GM12872 (cell line): ENCODE measurements around the gene SDR39U1.

Experiments used
- TF ChIP-seq, protein P1 (sequence below): IDR thresholded peaks from 3 replicates; pipeline ENCODE4 v1.5.1; 2011; ENCODE audit warnings: low read depth, mild to moderate bottlenecking, low read length, moderate library complexity; ENCODE audit not compliant: insufficient read depth

Gene SDR39U1

DNA sequence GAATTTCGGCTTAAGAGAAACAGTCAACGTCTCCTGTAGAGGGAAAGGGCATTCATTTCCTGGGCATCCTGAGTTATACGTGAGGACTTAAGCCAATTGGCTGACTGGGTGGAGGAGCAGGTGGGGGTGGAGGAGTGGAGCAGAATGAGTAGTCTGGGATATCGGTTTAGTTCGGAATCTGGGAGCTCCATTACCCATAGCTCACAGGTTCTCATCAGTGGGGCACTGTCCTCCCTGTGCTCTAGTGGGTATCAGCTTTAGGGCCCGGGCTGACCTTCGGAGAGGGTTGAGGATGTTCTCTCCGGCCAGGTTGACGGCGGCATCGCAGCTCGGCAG is 704 bp downstream of the SDR39U1 start:
- TF ChIP-seq, protein P1, sequence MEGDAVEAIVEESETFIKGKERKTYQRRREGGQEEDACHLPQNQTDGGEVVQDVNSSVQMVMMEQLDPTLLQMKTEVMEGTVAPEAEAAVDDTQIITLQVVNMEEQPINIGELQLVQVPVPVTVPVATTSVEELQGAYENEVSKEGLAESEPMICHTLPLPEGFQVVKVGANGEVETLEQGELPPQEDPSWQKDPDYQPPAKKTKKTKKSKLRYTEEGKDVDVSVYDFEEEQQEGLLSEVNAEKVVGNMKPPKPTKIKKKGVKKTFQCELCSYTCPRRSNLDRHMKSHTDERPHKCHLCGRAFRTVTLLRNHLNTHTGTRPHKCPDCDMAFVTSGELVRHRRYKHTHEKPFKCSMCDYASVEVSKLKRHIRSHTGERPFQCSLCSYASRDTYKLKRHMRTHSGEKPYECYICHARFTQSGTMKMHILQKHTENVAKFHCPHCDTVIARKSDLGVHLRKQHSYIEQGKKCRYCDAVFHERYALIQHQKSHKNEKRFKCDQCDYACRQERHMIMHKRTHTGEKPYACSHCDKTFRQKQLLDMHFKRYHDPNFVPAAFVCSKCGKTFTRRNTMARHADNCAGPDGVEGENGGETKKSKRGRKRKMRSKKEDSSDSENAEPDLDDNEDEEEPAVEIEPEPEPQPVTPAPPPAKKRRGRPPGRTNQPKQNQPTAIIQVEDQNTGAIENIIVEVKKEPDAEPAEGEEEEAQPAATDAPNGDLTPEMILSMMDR: no peak

DNA sequence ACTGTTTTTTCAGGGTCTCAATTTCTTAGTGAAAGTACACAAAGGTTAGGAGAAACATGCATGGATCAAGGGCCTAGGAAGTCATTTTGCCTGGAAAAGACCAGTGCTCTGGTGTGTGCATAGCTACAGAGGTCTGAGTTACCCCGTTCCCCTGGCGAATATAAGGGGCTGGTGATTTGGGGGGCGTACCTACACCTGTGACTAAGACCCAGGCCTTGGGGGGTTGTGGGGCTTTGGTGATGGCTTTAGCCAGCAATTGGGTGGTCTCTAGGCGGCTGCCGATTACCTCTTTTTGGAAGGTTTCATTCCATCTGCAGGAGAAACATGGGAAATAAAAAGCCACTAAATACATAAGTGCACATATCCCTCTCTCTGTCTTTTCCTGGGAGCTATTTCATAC is 1.1 kb downstream of the SDR39U1 start:
- TF ChIP-seq, protein P1: no peak

DNA sequence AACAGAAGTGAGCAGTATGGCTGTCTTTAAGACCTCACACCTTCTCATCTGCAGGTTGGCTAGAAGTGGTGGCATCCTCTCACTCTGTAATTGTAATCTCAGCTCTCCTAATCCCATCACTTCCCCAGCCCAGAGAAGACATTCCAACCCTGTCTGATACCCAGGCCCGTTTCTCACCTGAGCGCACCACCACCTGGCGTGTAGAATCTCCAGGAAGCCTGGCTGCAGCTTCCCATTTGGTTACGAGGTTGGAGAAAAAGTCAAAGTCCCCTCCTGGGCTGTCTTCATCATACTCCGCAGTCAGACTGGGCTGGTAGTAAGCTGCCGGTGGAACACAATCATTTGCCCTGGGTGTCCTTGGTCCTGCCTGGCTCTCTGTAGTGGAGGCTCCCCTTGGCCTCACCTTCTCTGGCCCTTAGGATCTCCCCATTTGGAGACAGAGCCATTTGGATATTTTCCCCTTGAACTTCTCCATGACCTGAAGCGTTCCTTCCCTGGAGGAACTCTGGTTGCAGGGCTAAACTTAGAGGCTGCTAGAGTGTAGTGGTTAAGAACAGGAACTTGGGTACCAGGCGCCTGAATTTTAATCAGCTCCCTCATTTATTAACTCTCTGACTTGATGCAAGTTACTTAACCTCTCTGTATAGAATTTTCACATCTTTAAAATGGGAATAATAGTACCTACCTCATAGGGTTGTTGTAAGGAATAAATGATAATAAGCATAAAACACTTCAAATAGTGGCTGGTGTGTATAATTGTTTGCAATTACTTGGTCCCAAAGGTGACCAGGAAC is 1.8 kb downstream of the SDR39U1 start:
- TF ChIP-seq, protein P1: no peak

DNA sequence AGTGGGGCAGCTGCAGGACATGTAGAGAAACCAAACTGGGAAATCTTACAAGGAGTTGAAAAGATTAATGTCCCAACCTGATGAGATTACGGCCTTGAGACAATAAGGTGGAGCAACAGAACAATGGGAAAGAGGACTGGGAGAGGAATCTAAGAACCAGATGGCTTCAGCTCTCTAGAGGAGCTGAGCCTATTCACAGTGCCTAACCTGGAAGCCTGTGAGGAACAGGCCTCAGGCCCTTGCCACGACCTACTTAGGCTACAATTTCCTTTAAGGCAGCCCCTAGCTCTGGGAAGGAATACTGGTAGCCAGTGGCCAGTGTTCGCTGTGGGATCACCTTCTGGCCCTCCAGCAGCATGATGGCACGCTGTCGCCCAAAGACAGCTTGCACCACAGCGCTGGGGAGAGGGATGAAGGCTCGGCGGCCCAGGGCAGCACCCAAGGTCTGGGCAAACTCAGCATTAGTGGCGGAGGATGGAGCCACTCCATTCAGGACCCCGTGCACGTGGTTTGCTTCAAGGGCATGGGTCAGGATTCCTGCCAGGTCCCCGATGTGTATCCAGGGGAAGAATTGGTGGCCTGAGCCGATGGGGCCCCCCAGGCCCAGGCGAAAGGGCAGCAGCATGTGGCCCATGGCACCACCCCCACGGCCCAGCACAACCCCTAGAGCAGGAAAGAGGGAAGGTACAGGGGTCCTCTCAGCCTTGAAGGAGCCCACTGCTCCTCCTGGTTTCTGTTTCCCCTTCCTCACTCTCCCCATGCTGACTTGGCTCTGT is 2.6 kb downstream of the SDR39U1 start:
- TF ChIP-seq, protein P1: no peak

DNA sequence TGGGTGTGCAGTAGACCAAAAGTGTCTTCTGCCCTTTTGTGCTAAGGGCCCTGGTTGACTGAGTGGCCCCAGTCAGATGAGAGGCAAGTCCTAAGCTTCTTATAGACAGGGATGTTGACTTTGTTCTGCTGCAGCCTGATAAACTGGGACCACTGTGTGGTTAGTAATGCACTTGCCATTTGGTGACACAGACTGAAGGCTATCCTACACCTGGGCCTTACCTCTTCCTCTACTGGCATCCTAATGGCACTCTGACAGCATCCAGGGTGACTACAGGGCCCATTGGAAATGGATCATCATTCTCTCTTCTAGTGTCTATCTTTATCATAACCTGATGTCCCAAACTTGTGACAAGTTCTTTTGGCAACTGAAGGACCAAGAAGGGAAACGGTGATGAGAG is 3.3 kb downstream of the SDR39U1 start:
- TF ChIP-seq, protein P1: no peak

DNA sequence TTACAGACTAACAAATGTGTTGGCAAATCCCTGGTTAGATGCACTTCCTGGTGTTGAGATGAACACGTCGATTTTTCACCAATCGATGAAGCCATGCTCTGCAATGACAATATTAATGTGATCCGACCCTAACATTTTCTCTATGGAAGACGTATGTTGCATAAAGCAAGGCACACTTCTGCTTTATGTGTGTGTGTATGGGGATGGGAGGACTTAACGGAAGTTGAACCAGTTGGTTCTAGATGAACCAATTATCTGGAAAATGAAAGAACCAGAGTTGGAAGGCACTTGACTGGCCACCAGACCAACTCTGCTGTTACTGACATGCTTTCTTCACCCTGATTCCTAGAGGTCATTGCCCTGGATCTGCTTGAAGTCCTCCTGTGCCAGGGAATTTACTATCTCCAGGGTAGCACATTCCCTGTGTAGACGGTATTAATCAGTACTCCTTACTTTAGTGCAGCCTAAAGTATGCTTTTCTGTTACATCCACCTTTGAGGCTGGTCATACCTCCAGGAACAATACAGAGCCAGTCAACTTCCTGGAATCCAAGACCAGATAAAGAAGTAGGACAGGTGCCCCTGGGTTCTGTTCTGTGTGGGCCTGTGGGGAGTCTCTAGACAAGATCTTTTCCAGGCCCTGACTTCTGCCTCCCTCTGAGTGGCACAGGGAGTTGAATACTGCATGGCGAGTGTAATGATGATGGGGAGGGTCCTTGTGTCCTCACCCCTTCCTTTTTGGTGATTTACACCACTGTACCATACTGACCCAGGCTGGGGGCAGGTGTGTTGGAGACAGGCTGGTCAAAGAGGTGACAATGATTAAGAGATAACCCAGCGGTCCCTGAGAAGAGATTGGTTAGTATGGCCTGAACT is 4.1 kb downstream of the SDR39U1 start:
- TF ChIP-seq, protein P1: no peak

DNA sequence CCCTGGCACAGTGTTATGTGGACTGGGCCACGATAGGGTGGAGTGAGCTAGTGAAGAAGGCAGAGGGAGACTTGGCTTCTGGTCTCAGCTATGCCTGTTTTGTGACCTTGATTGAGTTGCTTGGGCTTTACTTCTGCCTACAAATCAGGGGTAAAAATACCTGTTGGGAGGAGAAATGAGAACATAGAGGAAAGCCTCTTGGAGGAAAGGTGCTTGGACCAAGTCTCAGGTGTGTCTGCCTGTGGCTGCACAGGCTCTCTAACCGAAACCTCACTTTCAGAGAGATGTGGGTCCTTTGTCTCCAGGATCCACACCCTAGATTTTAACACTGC is 4.9 kb downstream of the SDR39U1 start:
- TF ChIP-seq, protein P1: no peak
